GM23338 (cell line): ENCODE results near the gene EXOC2. TPM values are rescaled to one million over a fixed set of nuclear protein-coding genes. Genes with fewer than 3 reads are reported as not detected.

Source experiments
- ATAC-seq: fragments of 200-7000 bp; cut with Tn5 transposase; 3 replicates; pipeline ENCODE4 v1.9.1; 2020
- DNase-seq: peaks from one replicate; pipeline ENCODE4 v3.0.0-alpha.2; 2015; ENCODE audit warnings: low spot score
- H2AFZ ChIP-seq: fragments of 200-600 bp; sonication (generic); 2 replicates; pipeline ENCODE4 v1.8.0; 2016; ENCODE audit warnings: antibody characterized with exemption, mild to moderate bottlenecking, moderate library complexity
- H3F3A ChIP-seq: fragments of 200-600 bp; sonication (generic); replicated peaks from 2 replicates; pipeline ENCODE4 v1.8.0; 2017; ENCODE audit warnings: antibody characterized with exemption, mixed run types, low read depth
- H3K27ac ChIP-seq: fragments of 200-600 bp; sonication (generic); 2 replicates; pipeline ENCODE4 v1.6.1; 2016; ENCODE audit warnings: low read depth
- H3K27me3 ChIP-seq: fragments of 200-600 bp; sonication (generic); 2 replicates; pipeline ENCODE4 v1.8.0; 2016; ENCODE audit warnings: mild to moderate bottlenecking, mixed run types, moderate library complexity; ENCODE audit not compliant: insufficient read depth
- H3K36me3 ChIP-seq: fragments of 200-600 bp; sonication (generic); 2 replicates; pipeline ENCODE4 v1.8.0; 2016; ENCODE audit warnings: mild to moderate bottlenecking; ENCODE audit not compliant: insufficient read depth
- H3K4me1 ChIP-seq: fragments of 200-600 bp; sonication (generic); 2 replicates; pipeline ENCODE4 v1.8.0; 2016; ENCODE audit warnings: mild to moderate bottlenecking, moderate library complexity; ENCODE audit not compliant: insufficient read depth
- H3K4me2 ChIP-seq: fragments of 200-600 bp; sonication (generic); 2 replicates; pipeline ENCODE4 v1.7.1; 2017; ENCODE audit warnings: mixed run types
- H3K4me3 ChIP-seq: fragments of 200-600 bp; sonication (generic); 2 replicates; pipeline ENCODE4 v1.6.1; 2016; ENCODE audit warnings: mixed run types
- H3K79me2 ChIP-seq: fragments of 200-600 bp; sonication (generic); replicated peaks from 2 replicates; pipeline ENCODE4 v1.8.0; 2017; ENCODE audit warnings: mild to moderate bottlenecking; ENCODE audit not compliant: insufficient read depth
- H3K9me2 ChIP-seq: fragments of 200-600 bp; sonication (generic); 2 replicates; pipeline ENCODE4 v1.8.0; 2017; ENCODE audit not compliant: insufficient read depth
- H4K20me1 ChIP-seq: fragments of 200-600 bp; sonication (generic); replicated peaks from 2 replicates; pipeline ENCODE4 v1.8.0; 2017; ENCODE audit warnings: mild to moderate bottlenecking; ENCODE audit not compliant: insufficient read depth
- H3K27ac Mint-ChIP-seq: 2 replicates; pipeline ENCODE4 v1.8.0; 2020; ENCODE audit warnings: inconsistent platforms, mild to moderate bottlenecking, moderate library complexity, mixed read lengths
- H3K27me3 Mint-ChIP-seq: 3 replicates; pipeline ENCODE4 v1.8.0; 2022; ENCODE audit warnings: low read depth, mild to moderate bottlenecking, moderate library complexity, mixed read lengths, inconsistent platforms; ENCODE audit not compliant: insufficient read depth, poor library complexity
- H3K36me3 Mint-ChIP-seq: 3 replicates; pipeline ENCODE4 v1.8.0; 2021; ENCODE audit warnings: low read depth, mild to moderate bottlenecking, inconsistent platforms, moderate library complexity, mixed read lengths
- H3K4me1 Mint-ChIP-seq: 3 replicates; pipeline ENCODE4 v1.8.0; 2020; ENCODE audit warnings: mild to moderate bottlenecking, inconsistent platforms, mixed read lengths
- H3K4me3 Mint-ChIP-seq: 3 replicates; pipeline ENCODE4 v1.8.0; 2021; ENCODE audit warnings: moderate library complexity, mild to moderate bottlenecking, inconsistent platforms, mixed read lengths
- H3K9me3 Mint-ChIP-seq: 3 replicates; pipeline ENCODE4 v1.8.0; 2020; ENCODE audit warnings: moderate library complexity, mild to moderate bottlenecking, inconsistent platforms, mixed read lengths
- EZH2 ChIP-seq: fragments of 200-600 bp; sonication (generic); IDR thresholded peaks from one replicate; pipeline ENCODE4 v1.8.0; 2017; ENCODE audit warnings: antibody characterized with exemption, mild to moderate bottlenecking, low read depth; ENCODE audit not compliant: unreplicated experiment
- EZH2phosphoT487 ChIP-seq: fragments of 200-600 bp; sonication (generic); IDR thresholded peaks from one replicate; pipeline ENCODE4 v1.8.1; 2018; ENCODE audit warnings: antibody characterized with exemption; ENCODE audit not compliant: unreplicated experiment
- ZNF114 ChIP-seq: fragments of 250-450 bp; sonication (Bioruptor Pico); IDR thresholded peaks from 2 replicates; pipeline ENCODE4 v1.5.0; 2020; ENCODE audit warnings: mild to moderate bottlenecking, moderate library complexity
- ZNF462 ChIP-seq: fragments of 250-450 bp; sonication (Bioruptor Pico); IDR thresholded peaks from 2 replicates; pipeline ENCODE4 v1.5.0; 2020; ENCODE audit warnings: mild to moderate bottlenecking, moderate library complexity
- polyA plus RNA-seq: library from polyadenylated mRNA; unstranded; fragments of >200 nt; fragmentation: Nextera tagmentation; extraction: Ambion mirVana; gene quantifications from 2 replicates; pipeline ENCODE4 v1.2.1, GENCODE V29; 2016
- total RNA-seq: library from RNA; depleted of rRNA; stranded (reverse); fragments of >200 nt; shearing (Covaris generic); gene quantifications from 2 replicates; pipeline ENCODE4 v1.2.3, GENCODE V29; 2014

The EXOC2 gene
- total and polyA plus RNA-seq, 2 experiments from 2014 or later = 28.7 to 93.6 TPM

- TF ChIP-seq EZH2 = no peak
Measured at GRCh38 chr6:490251-491037, 202.5 kb downstream of the EXOC2 start (continued).

GRCh38 chr6:489762-490161 is 203.2 kb downstream of the EXOC2 start:
- TF ChIP-seq ZNF114 = no peak
- no peak for TF ChIP-seq ZNF462 (CRISPR knock-in tag)
- TF ChIP-seq EZH2phosphoT487 = no peak
- peaks cover 27% of the 10 kb centered on the region for H3K36me3 ChIP-seq
- no peaks in the 10 kb centered on the region for H3K79me2 ChIP-seq
- H3K27me3 ChIP-seq = no peaks in the 10 kb centered on the region
- Mint-ChIP-seq H3K4me3 (no peak overlapping the region), H3K36me3 (peaks cover 63% of the 10 kb centered on the region), H3K27ac (no peak overlapping the region), H3K9me3 (peaks cover 6% of the 10 kb centered on the region; the same call in 1 of the 3 replicates), H3K4me1 (no peaks in the 10 kb centered on the region), H3K27me3 (no peaks in the 10 kb centered on the region)
- DNase-seq (no peak), ATAC-seq (no peak)
- no peaks in the 10 kb centered on the region for H3K4me1 ChIP-seq
- H2AFZ ChIP-seq = no peak overlapping the region
- 0 out of 2 replicates have a peak, but pooled peaks cover 6% of the 10 kb centered on the region for H4K20me1 ChIP-seq
- no peak overlapping the region for H3K27ac ChIP-seq
- H3K4me3 ChIP-seq = no peak overlapping the region
- H3F3A ChIP-seq = no peaks in the 10 kb centered on the region
- H3K9me2 ChIP-seq = no peaks in the 10 kb centered on the region
- H3K4me2 ChIP-seq = no peak overlapping the region
